Measurements from ENCODE around the gene ERN1. TPM values are rescaled to one million over a fixed set of nuclear protein-coding genes. Genes with fewer than 3 reads are reported as not detected.
A peak's percentile ranks its signal among the peaks of the same experiment; 100 is the strongest.
"Not testable (repeated sequence)": the region's sequence is repeated elsewhere in the genome, so short reads cannot be mapped to it uniquely, and the experiment has no call there.

The ERN1 gene
- polyA plus RNA-seq, 3 donors: 7.8 to 8.9 (median 8.4) TPM

GRCh38 chr17:64008346-64008745 lies 121.6 kb downstream of the ERN1 start:
- DNase-seq (ENCODE audit: low read depth in 3 of 3, low spot score in 2 of 3): no peak

DNA sequence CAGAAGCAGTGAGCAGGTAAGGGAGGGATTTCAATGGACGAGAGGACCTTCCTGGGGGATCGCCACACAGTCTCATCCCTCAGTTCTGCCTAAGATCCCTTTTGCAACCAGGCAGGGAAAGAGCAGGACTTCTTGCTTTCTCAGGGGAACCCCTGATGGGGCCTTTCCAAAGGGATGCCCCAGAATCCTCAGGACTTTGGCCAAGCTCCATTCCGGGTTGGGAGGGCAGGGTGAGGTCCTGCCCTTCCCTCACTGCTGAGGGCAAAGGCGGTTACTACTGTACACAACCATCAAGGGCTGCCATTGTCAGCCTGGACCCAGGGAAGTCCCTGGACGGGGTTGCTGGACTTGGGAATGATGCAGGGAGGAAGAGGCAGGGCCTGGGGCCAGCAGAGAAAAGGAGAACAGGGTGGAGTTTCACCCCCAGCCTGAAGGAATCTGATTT lies 122.1 kb downstream of the ERN1 start:
- DNase-seq (ENCODE audit: low read depth in 3 of 3, low spot score in 2 of 3): no peak

- DNase-seq (ENCODE audit: low read depth in 3 of 3, low spot score in 2 of 3): not testable (repeated sequence)
Measured at GRCh38 chr17:64007089-64007837, 122.7 kb downstream of the ERN1 start.

DNA sequence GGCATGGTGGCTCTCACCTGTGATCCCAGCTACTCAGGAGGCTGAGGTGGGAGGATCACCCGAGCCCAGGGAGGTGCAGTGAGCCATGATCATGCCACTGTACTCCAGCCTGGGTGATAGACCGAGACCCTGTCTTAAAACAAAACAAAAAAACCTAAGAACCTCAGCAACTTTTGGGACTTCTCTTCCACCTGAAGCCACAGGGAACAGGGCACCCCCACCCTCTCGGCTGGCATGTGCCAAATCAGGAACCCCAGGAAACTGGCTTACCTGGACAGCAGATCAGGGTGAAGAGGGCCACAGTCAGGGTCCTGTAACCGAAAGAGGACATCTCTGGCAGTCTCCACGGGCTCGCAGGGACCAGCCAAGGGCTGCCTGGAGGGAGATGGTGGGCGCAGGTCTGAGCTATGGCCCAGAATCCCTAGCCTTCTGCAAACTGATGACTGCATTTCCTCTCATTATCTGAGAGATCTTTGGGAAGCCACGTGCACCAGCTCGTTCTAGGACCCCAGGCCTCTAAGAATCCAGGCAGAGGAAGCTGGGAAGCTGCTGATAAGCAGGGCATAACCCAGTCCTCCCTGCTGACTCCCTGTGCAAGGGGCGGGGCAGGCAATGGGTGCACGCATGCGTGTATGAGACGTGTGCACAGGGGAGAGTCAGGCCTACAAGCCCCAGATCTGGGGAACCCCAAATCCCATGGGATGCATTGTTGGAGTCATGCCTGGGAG lies 123.4 kb downstream of the ERN1 start:
- DNase-seq (ENCODE audit: low read depth in 3 of 3, low spot score in 2 of 3): no peak

DNA sequence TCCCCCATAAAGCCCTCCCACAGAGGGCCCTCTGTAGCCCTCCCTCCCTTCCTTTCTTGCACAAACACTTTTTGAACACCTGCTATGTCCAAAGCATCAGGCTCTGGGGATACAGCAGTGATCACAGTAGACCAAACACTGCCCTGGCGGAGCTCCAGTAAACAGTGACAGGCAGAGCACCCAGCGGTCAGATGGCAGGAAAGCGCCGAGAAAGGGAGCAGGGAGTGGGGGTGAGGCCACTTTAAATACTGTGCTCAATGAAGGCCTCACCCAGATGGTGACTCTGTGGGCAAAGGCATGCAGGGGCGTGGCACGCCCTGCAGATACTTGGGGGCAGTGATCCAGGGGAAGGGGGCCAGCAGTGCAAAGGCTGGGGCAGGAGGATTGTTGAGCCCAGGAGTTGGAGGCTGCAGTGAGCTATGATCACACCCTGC lies 124.2 kb downstream of the ERN1 start:
- DNase-seq (ENCODE audit: low read depth in 3 of 3, low spot score in 2 of 3): no peak

DNA sequence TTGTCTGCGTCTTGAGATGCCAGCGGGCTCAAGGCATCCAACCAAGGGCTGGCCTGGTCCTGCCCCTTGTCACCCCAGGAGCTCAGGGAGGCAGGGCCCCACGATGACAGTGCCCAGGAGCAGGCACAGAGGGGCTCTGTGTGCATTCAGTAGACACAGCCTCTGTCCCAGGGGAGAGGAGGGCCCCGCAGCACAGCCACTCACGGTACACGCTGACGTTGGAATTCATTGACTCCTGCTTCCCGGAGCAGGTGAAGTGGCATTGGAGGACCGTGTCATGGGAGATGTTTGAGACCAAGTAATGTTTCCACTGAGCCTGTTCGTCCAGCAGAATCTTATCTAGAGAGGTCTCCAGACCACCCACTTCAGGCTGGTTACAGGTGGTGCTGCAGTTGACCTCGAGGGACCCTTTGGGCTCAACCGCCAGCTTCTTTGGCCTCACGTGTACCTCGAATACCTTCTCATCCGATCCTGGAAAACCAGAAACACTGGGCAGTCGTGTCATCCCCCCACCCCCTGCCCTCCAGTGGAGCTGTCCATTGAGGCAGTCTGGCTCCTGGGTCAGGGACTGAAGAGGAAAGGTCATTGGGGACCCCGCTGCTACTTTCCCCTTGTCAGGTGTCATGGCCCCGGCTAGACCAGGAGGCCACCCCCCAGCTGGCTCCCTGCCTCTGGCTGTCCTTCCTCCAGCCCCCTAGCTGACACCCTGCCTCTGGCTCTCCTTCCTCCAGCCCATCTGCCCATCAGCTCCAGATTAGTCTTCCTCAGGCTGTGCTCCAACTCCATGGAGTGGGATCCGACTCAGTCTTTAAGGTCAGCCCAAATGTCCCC lies 124.8 kb downstream of the ERN1 start:
- DNase-seq (ENCODE audit: low read depth in 3 of 3, low spot score in 2 of 3): no peak

GRCh38 chr17:64004218-64004770 lies 125.7 kb downstream of the ERN1 start:
- DNase-seq (ENCODE audit: low read depth in 3 of 3, low spot score in 2 of 3): no peak

GRCh38 chr17:64003526-64004121 lies 126.3 kb downstream of the ERN1 start:
- no peak for DNase-seq (ENCODE audit: low read depth in 3 of 3, low spot score in 2 of 3)

DNA sequence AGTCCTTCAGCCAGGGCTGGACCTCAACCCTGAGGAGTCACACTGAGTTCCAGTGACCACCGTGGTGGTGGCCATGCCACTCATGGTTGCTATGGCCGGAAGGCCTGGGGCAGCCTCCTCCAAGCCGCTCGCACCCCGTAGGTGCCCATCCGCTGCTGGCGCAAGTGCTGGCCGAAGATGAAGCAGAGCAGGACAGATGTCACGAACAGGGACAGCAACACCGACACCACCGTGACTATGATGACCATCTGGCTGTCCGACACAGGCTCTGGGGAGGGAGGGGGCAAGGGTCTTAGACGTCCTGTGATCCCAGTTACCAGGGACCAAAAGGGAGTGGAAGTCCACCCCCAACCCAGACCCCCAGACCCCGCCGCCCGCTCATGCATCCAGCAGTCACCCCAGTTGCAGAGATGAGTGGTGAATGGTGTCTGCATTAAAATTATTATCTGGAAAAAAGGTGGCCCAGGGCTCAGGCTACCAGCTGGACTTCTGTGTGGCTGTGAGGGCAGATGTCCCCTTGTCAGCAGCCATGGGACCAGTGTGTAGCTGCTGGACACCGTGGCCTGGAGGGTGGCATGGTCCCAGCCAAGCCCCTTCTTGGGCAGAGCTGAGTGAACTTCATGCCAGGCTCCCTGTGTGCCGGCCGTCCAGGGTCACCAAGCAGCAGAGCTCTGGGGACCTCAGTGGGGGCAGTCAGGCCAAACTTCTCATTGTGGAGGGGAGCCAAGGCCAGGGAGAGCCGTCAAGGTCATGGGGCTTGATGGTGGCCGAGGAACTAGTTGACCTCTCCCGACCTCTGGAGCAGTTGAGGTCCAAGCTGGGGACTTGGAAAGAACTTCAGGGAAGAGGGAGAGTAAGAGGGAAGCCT lies 127.1 kb downstream of the ERN1 start:
- DNase-seq (ENCODE audit: low read depth in 3 of 3, low spot score in 2 of 3): no peak

GRCh38 chr17:64001763-64002529 lies 128.0 kb downstream of the ERN1 start:
- DNase-seq (ENCODE audit: low read depth in 3 of 3, low spot score in 2 of 3): no peak

- DNase-seq (ENCODE audit: low read depth in 3 of 3, low spot score in 2 of 3): no peak
Measured at GRCh38 chr17:64001091-64001579, 128.8 kb downstream of the ERN1 start.

GRCh38 chr17:63999680-64000531 lies 130.0 kb downstream of the ERN1 start:
- DNase-seq (ENCODE audit: low read depth in 3 of 3, low spot score in 2 of 3): no peak

DNA sequence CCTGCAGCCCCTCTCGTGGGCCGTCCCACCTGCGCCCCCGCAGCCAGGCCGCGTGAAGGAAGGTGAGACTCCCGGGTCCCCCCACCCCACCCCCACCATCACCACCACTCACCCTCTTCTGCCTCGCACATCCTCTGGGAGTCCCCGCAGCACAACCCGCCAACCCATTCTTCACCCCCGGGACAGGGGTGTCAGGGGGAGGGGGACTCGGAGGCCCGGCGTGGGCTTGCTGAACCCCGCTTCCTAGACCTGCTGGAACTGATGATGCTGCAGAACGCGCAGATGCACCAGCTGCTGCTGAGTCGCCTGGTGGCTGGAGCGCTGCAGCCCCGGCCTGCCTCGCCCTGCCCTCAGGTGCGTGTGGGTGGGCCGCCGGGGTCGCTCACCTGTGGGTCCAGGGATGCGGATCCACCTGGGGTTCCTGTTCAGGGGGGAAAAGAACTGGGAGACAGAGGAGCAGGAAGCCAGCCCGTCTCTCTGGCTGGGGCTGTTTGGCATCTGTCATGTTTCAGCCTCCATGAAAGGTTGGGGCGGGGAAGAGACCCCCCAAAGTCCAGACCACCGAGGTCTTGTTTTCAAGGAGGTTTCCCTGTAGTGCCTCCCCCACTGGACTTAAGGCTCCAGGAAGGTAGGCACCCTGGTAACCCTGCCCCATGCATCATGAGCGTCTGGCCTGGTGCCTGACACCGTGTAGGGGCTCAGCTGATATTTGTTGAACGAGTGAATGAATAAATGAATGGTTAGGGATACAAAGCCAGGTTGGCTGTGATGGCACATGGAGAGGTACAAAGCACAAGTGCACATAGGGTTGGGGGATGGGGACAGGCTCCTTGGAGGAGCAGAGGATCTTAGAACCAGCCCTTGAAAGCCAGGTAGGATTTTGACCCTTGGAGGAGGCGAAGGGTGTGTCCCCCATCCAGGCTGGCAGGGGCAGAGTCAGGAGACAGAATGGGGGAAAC lies 130.9 kb downstream of the ERN1 start:
- no peak for DNase-seq (ENCODE audit: low read depth in 3 of 3, low spot score in 2 of 3)

DNA sequence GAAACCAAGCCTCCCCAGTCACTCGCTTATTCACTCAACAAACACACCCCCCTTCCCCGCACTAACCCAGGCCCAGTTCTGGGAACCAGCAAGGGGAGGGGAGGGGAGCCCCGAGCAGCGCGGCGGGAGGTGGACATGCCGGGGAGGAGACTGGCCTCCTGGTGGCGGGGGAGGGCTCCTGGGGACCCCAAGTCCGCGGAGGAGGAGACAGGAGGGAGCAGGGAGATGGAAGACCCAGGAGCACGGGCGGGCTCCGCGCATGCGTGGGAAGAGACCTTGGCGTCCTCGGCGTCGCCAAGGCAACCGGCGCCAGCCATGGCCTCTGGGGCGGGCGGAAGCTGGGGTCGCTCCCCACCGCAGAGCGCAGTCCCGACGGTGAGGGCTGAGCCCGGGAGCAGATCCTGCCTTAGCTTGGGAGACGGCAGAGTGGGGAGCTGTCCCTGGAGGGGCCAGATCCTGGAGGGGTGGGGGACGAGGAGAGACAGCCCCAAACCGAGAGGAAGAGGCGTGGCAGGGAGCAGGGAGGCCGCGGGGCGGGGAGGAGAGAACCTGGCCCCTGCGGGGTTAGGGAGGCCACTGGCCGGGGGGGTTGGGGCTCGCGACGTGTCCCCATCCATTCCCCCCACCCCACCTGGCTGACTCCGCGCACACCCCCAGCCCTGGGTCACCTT lies 131.8 kb downstream of the ERN1 start, which contains the start of gene PRR29:
PRR29 (plus strand) TSS at position 302 of the 671 bp plus-strand sequence; CDS start at position 316, 14 bp downstream.
- peak; percentile 63 to 68 (median 63) for DNase-seq (ENCODE audit: low read depth in 3 of 3, low spot score in 2 of 3)

DNA sequence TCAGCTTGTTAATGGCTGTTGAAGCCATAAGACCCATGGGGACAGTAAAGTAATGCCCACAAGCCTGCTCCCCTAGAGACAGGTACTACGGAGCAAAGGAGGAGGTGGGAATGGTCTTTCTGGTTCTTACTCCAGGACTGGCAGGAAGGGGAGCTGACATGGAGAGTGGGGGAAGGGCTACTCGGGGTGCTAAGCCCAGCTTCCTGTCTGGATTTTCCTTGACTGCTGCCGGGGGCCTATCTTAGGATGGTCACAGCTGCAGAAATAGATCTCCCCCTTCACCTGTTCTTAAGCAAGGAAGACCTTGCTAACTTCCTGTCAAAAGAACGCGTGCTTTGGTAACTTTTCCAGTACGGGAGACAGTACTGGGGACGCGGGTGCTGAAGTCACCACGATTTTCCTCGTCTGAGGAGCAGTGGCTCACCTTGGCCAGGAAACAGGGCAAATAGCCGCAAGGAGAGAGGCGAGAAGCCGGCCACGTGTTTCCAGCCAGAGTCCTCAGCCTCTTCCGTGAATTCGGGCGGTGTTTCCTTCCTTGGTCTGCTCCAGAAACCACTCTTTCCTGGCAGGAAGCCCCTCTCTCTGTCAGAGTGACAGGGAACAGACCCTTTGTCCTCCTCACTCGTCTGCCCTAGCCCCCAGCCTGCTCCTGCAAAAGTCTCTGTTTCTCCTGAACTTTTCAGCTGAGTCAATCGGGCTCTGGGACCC lies 132.4 kb downstream of the ERN1 start:
- DNase-seq (ENCODE audit: low read depth in 3 of 3, low spot score in 2 of 3): no peak

Data from right renal cortex interstitium (tissue), 3 donors.